IMR-90 (cell line): ENCODE results near the gene TBC1D8. TPM values are rescaled to one million over a fixed set of nuclear protein-coding genes. Genes with fewer than 3 reads are reported as not detected.

Experiments used
- ATAC-seq: fragments of 200-7000 bp; cut with Tn5 transposase; 2 replicates; pipeline ENCODE4 v1.9.1; 2020; ENCODE audit warnings: low read depth, mild to moderate bottlenecking, moderate library complexity
- BruUV-seq: library from RNA; stranded (reverse); fragments of 400-500 nt; replicated peaks from 2 replicates; lab custom pipeline; 2021; lab: Mats Ljungman, UMichigan
- CTCF ChIA-PET: fragments of 300-600 bp; formaldehyde crosslinking; extraction: SDS; loops from one replicate; lab custom pipeline; 2021; ENCODE audit warnings: antibody characterized with exemption; lab: Yijun Ruan, JAX
- POLR2A ChIA-PET: fragments of 300-600 bp; sonication (Branson Sonifier 250); formaldehyde crosslinking; loops from one replicate; lab custom pipeline; 2022; ENCODE audit warnings: antibody characterized with exemption; ENCODE audit not compliant: unreplicated experiment; lab: Charles Lee
- DNase-seq: peaks from one replicate; pipeline ENCODE4 v3.0.0; 2013
- H2AFZ ChIP-seq: replicated peaks from 2 replicates; pipeline ENCODE3; 2013; ENCODE audit warnings: low read length, mild to moderate bottlenecking; ENCODE audit not compliant: poor library complexity
- H2AK5ac ChIP-seq: 2 replicates; pipeline ENCODE4 v1.6.1; 2013; ENCODE audit warnings: low read depth, low read length, inconsistent platforms
- H2AK9ac ChIP-seq: replicated peaks from 2 replicates; pipeline ENCODE3; 2013; ENCODE audit warnings: mild to moderate bottlenecking, low read depth, low read length, moderate library complexity; ENCODE audit not compliant: poor library complexity
- H2BK120ac ChIP-seq: 2 replicates; pipeline ENCODE4 v1.6.1; 2013; ENCODE audit warnings: low read depth, low read length, inconsistent platforms
- H2BK15ac ChIP-seq: 3 replicates; pipeline ENCODE4 v1.6.1; 2013; ENCODE audit warnings: low read depth, low read length, inconsistent platforms
- H2BK20ac ChIP-seq: 2 replicates; pipeline ENCODE4 v1.6.1; 2013; ENCODE audit warnings: low read depth, mild to moderate bottlenecking, inconsistent platforms, low read length, moderate library complexity
- H2BK5ac ChIP-seq: 2 replicates; pipeline ENCODE4 v1.6.1; 2013; ENCODE audit warnings: mild to moderate bottlenecking, low read depth, low read length, inconsistent platforms; ENCODE audit not compliant: poor library complexity, severe bottlenecking
- H3K14ac ChIP-seq: replicated peaks from 2 replicates; pipeline ENCODE4 v1.6.1; 2013; ENCODE audit warnings: low read depth, low read length, inconsistent platforms
- H3K18ac ChIP-seq: 2 replicates; pipeline ENCODE4 v1.6.1; 2013; ENCODE audit warnings: low read depth, low read length, control low read depth
- H3K23ac ChIP-seq: 2 replicates; pipeline ENCODE4 v1.6.1; 2013; ENCODE audit warnings: low read depth, low read length, inconsistent platforms
- H3K27ac ChIP-seq: 2 replicates; pipeline ENCODE4 v1.5.1; 2013; ENCODE audit warnings: mild to moderate bottlenecking, control low read depth, low read length; ENCODE audit not compliant: insufficient read depth
- H3K27me3 ChIP-seq: 2 replicates; pipeline ENCODE4 v1.6.1; 2013; ENCODE audit warnings: low read length; ENCODE audit not compliant: control insufficient read depth, insufficient read depth
- H3K36me3 ChIP-seq: 2 replicates; pipeline ENCODE4 v1.6.1; 2013; ENCODE audit warnings: low read length, mixed read lengths; ENCODE audit not compliant: control insufficient read depth, insufficient read depth
- H3K4ac ChIP-seq: 2 replicates; pipeline ENCODE4 v1.6.1; 2013; ENCODE audit warnings: low read depth, low read length, inconsistent platforms
- H3K4me1 ChIP-seq: 2 replicates; pipeline ENCODE4 v1.6.1; 2013; ENCODE audit warnings: low read length, mixed read lengths; ENCODE audit not compliant: control insufficient read depth, insufficient read depth
- H3K4me2 ChIP-seq: 2 replicates; pipeline ENCODE4 v1.6.1; 2013; ENCODE audit warnings: low read depth, mild to moderate bottlenecking, control low read depth, low read length, moderate library complexity
- H3K4me3 ChIP-seq: 2 replicates; pipeline ENCODE4 v1.5.1; 2013; ENCODE audit warnings: low read depth, mild to moderate bottlenecking, control low read depth, low read length, moderate library complexity; ENCODE audit not compliant: insufficient read depth
- H3K56ac ChIP-seq: 2 replicates; pipeline ENCODE4 v1.6.1; 2013; ENCODE audit warnings: low read length, inconsistent platforms; ENCODE audit not compliant: insufficient read depth; ENCODE audit errors: extremely low read depth
- H3K79me1 ChIP-seq, 2 experiments: 2 replicates each; pipeline ENCODE4 v1.6.1; 2013; ENCODE audit warnings: low read length in 2 of 2, inconsistent platforms in 1 of 2, low read depth in 1 of 2
- H3K9ac ChIP-seq: 2 replicates; pipeline ENCODE4 v1.6.1; 2013; ENCODE audit warnings: low read depth, low read length, control low read depth
- H3K9me1 ChIP-seq: 2 replicates; pipeline ENCODE4 v1.6.1; 2013; ENCODE audit warnings: low read length, inconsistent platforms; ENCODE audit not compliant: insufficient read depth
- H3K9me3 ChIP-seq: 2 replicates; pipeline ENCODE4 v1.6.1; 2013; ENCODE audit warnings: low read length; ENCODE audit not compliant: control insufficient read depth, insufficient read depth
- H4K20me1 ChIP-seq: 2 replicates; pipeline ENCODE4 v1.6.1; 2013; ENCODE audit warnings: low read length, inconsistent platforms; ENCODE audit not compliant: insufficient read depth
- H4K5ac ChIP-seq: 2 replicates; pipeline ENCODE4 v1.6.1; 2013; ENCODE audit warnings: mild to moderate bottlenecking, low read depth, low read length, control low read depth
- H4K8ac ChIP-seq, 2 experiments: 2 replicates each; pipeline ENCODE4 v1.6.1; 2013; ENCODE audit warnings: low read depth in 2 of 2, low read length in 2 of 2, control low read depth in 1 of 2, inconsistent platforms in 1 of 2
- H4K91ac ChIP-seq: 2 replicates; pipeline ENCODE4 v1.6.1; 2013; ENCODE audit warnings: low read depth, low read length, inconsistent platforms; ENCODE audit not compliant: insufficient read depth
- CHD1 ChIP-seq: IDR thresholded peaks from 2 replicates; pipeline ENCODE4 v1.6.1; 2012; ENCODE audit warnings: low read depth, low read length, improper control_type of control experiment
- RAD21 ChIP-seq: IDR thresholded peaks from 2 replicates; pipeline ENCODE4 v1.6.1; 2012; ENCODE audit warnings: low read length, improper control_type of control experiment
- SMC3 ChIP-seq: fragments of 150-350 bp; IDR thresholded peaks from 2 replicates; pipeline ENCODE4 v1.6.1; 2016; ENCODE audit warnings: low read depth, mild to moderate bottlenecking, antibody characterized with exemption, low read length, moderate library complexity
- WGBS, 2 experiments: methylation state at CpG; one replicate each; pipeline versions ENCODE4 v1.1.5 to v1.1.7; 2013; ENCODE audit warnings: missing lambda C conversion rate in 2 of 2; ENCODE audit not compliant: insufficient read length in 1 of 2; ENCODE audit errors: extremely low coverage in 2 of 2; 5-methylcytosine and 5-hydroxymethylcytosine counted together
- dilution Hi-C: fragments of 300-500 bp; cut with HindIII; formaldehyde crosslinking; loops from one replicate; pipeline ENCODE4 v1.14.3; 2018; ENCODE audit warnings: low sequenced_read_pairs; ENCODE audit not compliant: unreplicated experiment
- in situ Hi-C: fragments of 300-500 bp; cut with MboI; formaldehyde crosslinking; loops from 3 replicates; pipeline ENCODE4 v1.14.3; 2019; ENCODE audit warnings: low sequenced_read_pairs, inconsistent platforms, mixed read lengths
- intact Hi-C: fragments of 100-400 bp; cut with micrococcal nuclease; formaldehyde crosslinking; loops from 2 replicates; pipeline ENCODE4 v1.10.0; 2022
- polyA plus RNA-seq, 3 experiments: library from polyadenylated mRNA; depleted of rRNA; stranded (reverse); fragments of >200 nt; gene quantifications; 2 replicates each; pipeline ENCODE4 v1.2.3, GENCODE V29; 2012; ENCODE audit warnings: low replicate concordance in 1 of 3
- total RNA-seq: library from RNA; depleted of rRNA; stranded (reverse); fragments of >200 nt; gene quantifications from 2 replicates; pipeline ENCODE4 v1.2.3, GENCODE V29; 2012
- TF ChIP-seq, protein P1 (sequence below): conservative IDR thresholded peaks from 2 replicates; pipeline ENCODE4 v1.5.1; 2012; ENCODE audit warnings: mild to moderate bottlenecking, low read depth, low read length, improper control_type of control experiment

TBC1D8 gene
- total and polyA plus RNA-seq, 2 of the 4 experiments (the other 2 are of a cell fraction): 1.3 to 1.5 TPM

DNA sequence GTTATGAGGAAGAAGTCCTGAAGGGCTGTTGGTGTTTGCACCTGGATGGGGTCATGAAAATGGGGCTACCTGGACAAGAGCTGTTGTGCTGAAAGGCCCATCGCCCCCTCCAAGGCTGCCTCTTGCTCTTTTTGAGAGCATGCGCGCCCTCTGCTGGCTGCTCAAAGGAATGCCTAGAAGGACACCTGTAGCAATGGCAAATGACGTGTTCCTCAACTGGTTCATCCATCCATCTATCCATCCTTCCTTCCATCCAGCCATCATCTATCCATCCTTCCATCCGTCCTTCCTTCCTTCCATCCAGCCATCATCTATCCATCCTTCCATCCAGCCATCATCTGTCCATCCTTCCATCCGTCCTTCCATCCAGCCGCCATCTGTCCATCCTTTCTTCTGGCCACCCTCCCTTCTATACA lies 166.3 kb downstream of the TBC1D8 start:
- no TSS peak for BruUV-seq

More for the DNA sequence above, 166.3 kb downstream of the TBC1D8 start:
- peak overlapping the region in 1 of 2 experiments; percentile 15; a peak in 1 of 4 replicates for H4K8ac ChIP-seq
- H3K9me3 ChIP-seq: no peaks in the 10 kb centered on the region
- H4K20me1 ChIP-seq: no peaks in the 10 kb centered on the region; the same call in 1 of the 2 replicates
- in situ Hi-C loops (no loop called here), intact Hi-C loops (loop anchor here (1.0 to 10.0 kb wide), 5 partner anchors 82 to 560 kb away; partner anchors contain the start of gene NPAS2), dilution Hi-C loops (no loop called here)
- 0 out of 2 replicates have a peak, but pooled peaks cover 2% of the 10 kb centered on the region for H3K9me1 ChIP-seq
- peak overlapping the region; percentile 82 for H2AFZ ChIP-seq
- DNase-seq: peak; percentile 69
- H2AK5ac ChIP-seq: 0 out of 2 replicates have a peak overlapping the region, but pooled peaks have one; percentile 68
- H3K9ac ChIP-seq: no peak overlapping the region
- H3K79me1 ChIP-seq: no peaks in the 10 kb centered on the region
- no peak overlapping the region for H3K4me3 ChIP-seq
- H2BK5ac ChIP-seq: no peak overlapping the region
- peak overlapping the region; percentile 37 for H2AK9ac ChIP-seq
- H3K4ac ChIP-seq: no peak overlapping the region
- CTCF ChIA-PET: interaction anchor here (0.6 to 2.5 kb wide), 4 partner anchors 11 to 374 kb away, joined by 3 to 13 read pairs (median 3); no protein-coding TSS in a partner anchor
- H3K4me1 ChIP-seq: 0 out of 2 replicates have a peak, but pooled peaks cover 2% of the 10 kb centered on the region
- H3K18ac ChIP-seq: no peak overlapping the region
- H4K91ac ChIP-seq: no peak overlapping the region
- H2BK15ac ChIP-seq: no peak overlapping the region
- no peaks in the 10 kb centered on the region for H3K27me3 ChIP-seq
- H3K27ac ChIP-seq: no peak overlapping the region
- ATAC-seq: peak; percentile 82
- H3K36me3 ChIP-seq: peaks cover 10% of the 10 kb centered on the region
- TF ChIP-seq, protein P1, sequence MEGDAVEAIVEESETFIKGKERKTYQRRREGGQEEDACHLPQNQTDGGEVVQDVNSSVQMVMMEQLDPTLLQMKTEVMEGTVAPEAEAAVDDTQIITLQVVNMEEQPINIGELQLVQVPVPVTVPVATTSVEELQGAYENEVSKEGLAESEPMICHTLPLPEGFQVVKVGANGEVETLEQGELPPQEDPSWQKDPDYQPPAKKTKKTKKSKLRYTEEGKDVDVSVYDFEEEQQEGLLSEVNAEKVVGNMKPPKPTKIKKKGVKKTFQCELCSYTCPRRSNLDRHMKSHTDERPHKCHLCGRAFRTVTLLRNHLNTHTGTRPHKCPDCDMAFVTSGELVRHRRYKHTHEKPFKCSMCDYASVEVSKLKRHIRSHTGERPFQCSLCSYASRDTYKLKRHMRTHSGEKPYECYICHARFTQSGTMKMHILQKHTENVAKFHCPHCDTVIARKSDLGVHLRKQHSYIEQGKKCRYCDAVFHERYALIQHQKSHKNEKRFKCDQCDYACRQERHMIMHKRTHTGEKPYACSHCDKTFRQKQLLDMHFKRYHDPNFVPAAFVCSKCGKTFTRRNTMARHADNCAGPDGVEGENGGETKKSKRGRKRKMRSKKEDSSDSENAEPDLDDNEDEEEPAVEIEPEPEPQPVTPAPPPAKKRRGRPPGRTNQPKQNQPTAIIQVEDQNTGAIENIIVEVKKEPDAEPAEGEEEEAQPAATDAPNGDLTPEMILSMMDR: peak; percentile 87
- TF ChIP-seq SMC3 (peak; percentile 97), CHD1 (no peak), RAD21 (peak; percentile 96)
- POLR2A ChIA-PET: no interaction called here
- WGBS, 2 experiments: 27% methylated on average over 6 of the region's 7 CpGs; no CpG with 5 or more reads in 1 of the 2 experiments
- H3K56ac ChIP-seq: no peak overlapping the region
- no peak overlapping the region for H3K14ac ChIP-seq
- no peak overlapping the region for H2BK120ac ChIP-seq
- no peak overlapping the region for H4K5ac ChIP-seq
- H3K23ac ChIP-seq: no peak overlapping the region
- H3K4me2 ChIP-seq: no peak overlapping the region
- H2BK20ac ChIP-seq: no peak overlapping the region
